ENCODE data around the gene GRID2IP. TPM values are rescaled to one million over a fixed set of nuclear protein-coding genes. Genes with fewer than 3 reads are reported as not detected.
A peak's percentile ranks its signal among the peaks of the same experiment; 100 is the strongest.

GRID2IP gene
- total RNA-seq (2021; fragmentation: NEBNext Ultra II Directional; extraction: Animal tissue kit (Norgen Biotek cat#: 25700)) (1.0 and 1.3 TPM in 2 replicates), polyA plus RNA-seq (2011; rRNA removed) (0.80 and 1.5 TPM in 2 replicates), polyA minus RNA-seq (2011; rRNA and poly(A)+ RNA removed) (1.0 and 1.7 TPM in 2 replicates)
- 1.2 TPM for polyA plus RNA-seq (2011; cell fraction: cytosol; rRNA removed)
- polyA plus RNA-seq (2011; cell fraction: nucleus; rRNA removed) = 4.7 TPM
- 0.54 to 1.5 TPM (median 0.94 TPM) in 4 replicates for polyA plus RNA-seq (2012, experiment 1 of 2)
- polyA plus RNA-seq (2012, experiment 2 of 2) = 0.38 TPM
- polyA plus RNA-seq (2013, experiment 1 of 2) = 0.67 TPM
- polyA plus RNA-seq (2013, experiment 2 of 2) = 0.64 TPM
- polyA minus RNA-seq (2011; cell fraction: cytosol; rRNA and poly(A)+ RNA removed) = 2.3 TPM
- 4.9 TPM for polyA minus RNA-seq (2011; cell fraction: nucleus; rRNA and poly(A)+ RNA removed)
- long read RNA-seq, experiment 1, partial matches to known transcripts = 1 of 1 reads
- long read RNA-seq, experiment 1, other reads (novel, unspliced or antisense) = 0 of 1 reads
- long read RNA-seq, experiment 2 = 0 reads

DNA sequence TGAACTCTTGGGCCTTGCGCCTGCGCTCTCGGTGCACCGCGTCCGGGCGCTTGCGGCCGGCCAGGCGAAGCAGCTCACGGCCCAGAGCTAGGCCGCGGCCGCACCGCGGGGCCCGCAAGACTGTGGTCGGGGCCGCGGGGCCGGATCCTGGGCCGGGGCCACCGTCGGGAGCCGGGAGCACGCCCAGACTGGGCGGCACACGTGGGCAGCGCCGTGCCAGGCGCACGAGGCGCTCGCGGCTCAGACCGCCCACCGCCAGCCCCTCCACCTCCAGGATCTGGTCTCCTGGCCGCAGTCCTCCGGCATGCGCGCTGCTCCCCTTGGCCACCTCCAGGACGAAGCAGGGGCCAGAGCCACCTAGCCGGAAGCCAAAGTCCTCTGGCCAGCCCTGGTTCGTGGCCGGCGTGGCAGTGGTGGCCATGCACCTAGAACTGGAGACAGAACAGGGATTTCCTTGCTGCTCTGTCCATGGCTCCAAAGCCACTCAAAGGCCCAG is at the start of gene GRID2IP:
TSS of gene GRID2IP (minus strand) at position 446 of the 496 bp plus-strand sequence. CDS start at position 421, 25 bp downstream.
- no peak within 1 kb of the TSS for H3K9ac ChIP-seq (replicated peaks in 1 of 4; ENCODE audit: extremely low read depth in 1 of 4, low read depth in 3 of 4, low read length in 3 of 4)
- no peak within 1 kb of the TSS for H3K4me3 ChIP-seq (ENCODE audit: extremely low read depth in 1 of 4, insufficient read depth in 2 of 4, low read depth in 3 of 4, low read length in 4 of 4)
- no peak within 1 kb of the TSS for H2BK20ac ChIP-seq (ENCODE audit: low read length)
- POLR2A ChIA-PET (ENCODE audit: partially characterized antibody) = no interaction called here
- H3K4me2 ChIP-seq (ENCODE audit: insufficient read depth in 1 of 2, low read depth in 2 of 2, low read length in 2 of 2) = no peak within 1 kb of the TSS; a peak in 1 of 4 replicates
- no peak within 1 kb of the TSS for H2BK5ac ChIP-seq (ENCODE audit: low read depth, low read length)
- no peak within 1 kb of the TSS for H2BK120ac ChIP-seq (replicated peaks; ENCODE audit: low read depth, low read length)
- H4K91ac ChIP-seq (replicated peaks; ENCODE audit: insufficient read length, low read length) = no peak within 1 kb of the TSS
- H3K27ac ChIP-seq (ENCODE audit: low read depth, low read length) = no peak within 1 kb of the TSS
- H3K79me1 ChIP-seq (ENCODE audit: low read depth, low read length) = no peaks in the 10 kb centered on the region
- no peak within 1 kb of the TSS for H4K5ac ChIP-seq (ENCODE audit: insufficient read length, low read depth, low read length)
- CTCF ChIA-PET (ENCODE audit: partially characterized antibody) = no interaction called here
- H3K9me3 ChIP-seq (ENCODE audit: insufficient read depth in 2 of 2, low read depth in 1 of 2, low read length in 1 of 2) = no peaks in the 10 kb centered on the region
- 91% methylated on average over 35 of the region's 46 CpGs; no CpG with 5 or more reads in 1 of the 2 experiments for WGBS, 2 experiments (ENCODE audit: extremely low coverage in 1 of 2, insufficient coverage in 1 of 2, insufficient read length in 1 of 2, insufficient replicate concordance in 2 of 2, low coverage in 1 of 2, low lambda C conversion rate in 2 of 2, missing lambda C conversion rate in 1 of 2)
- H2AK5ac ChIP-seq (ENCODE audit: low read depth, low read length) = no peak within 1 kb of the TSS
- no peaks in the 10 kb centered on the region for H3K79me2 ChIP-seq (ENCODE audit: control insufficient read depth in 1 of 2, insufficient read depth in 2 of 2, low read length in 2 of 2)
- H3K4me1 ChIP-seq (replicated peaks in 1 of 4; ENCODE audit: control insufficient read depth in 3 of 4, insufficient read depth in 4 of 4, low read length in 3 of 4) = no peaks in the 10 kb centered on the region
- no peak within 1 kb of the TSS; the same call in 1 of the 2 replicates for H3K18ac ChIP-seq (ENCODE audit: extremely low read depth, low read length)
- H3K14ac ChIP-seq (ENCODE audit: insufficient read length) = no peak within 1 kb of the TSS
- no peak within 1 kb of the TSS for H2BK12ac ChIP-seq (ENCODE audit: low read depth, low read length)
- no peaks in the 10 kb centered on the region for H3K36me3 ChIP-seq (ENCODE audit: control insufficient read depth in 2 of 4, insufficient read depth in 4 of 4, low read length in 3 of 4)
- no peak for TF ChIP-seq ATF2 (IDR thresholded peaks at IDR 0.05; ENCODE audit: low read length)
- no peak for TF ChIP-seq CBX5 (IDR thresholded peaks at IDR 0.05; ENCODE audit: low read depth, low read length)
- peak; percentile 44; the same call in 1 of the 2 replicates for TF ChIP-seq MAX (IDR thresholded peaks at IDR 0.05)
- TF ChIP-seq TBP (IDR thresholded peaks at IDR 0.05; ENCODE audit: low read depth, low read length) = no peak
- H3K23ac ChIP-seq (ENCODE audit: insufficient read length) = no peak within 1 kb of the TSS
- no peak for FAIRE-seq
- no peaks in the 10 kb centered on the region for H3K23me2 ChIP-seq (ENCODE audit: low read depth, low read length)
- no peak within 1 kb of the TSS for H3K4ac ChIP-seq (replicated peaks; ENCODE audit: insufficient read length, low read depth, low read length)
- no peak within 1 kb of the TSS for H2AFZ ChIP-seq (ENCODE audit: low read length)
- H4K8ac ChIP-seq (ENCODE audit: extremely low read depth, insufficient read depth, low read length) = peak within 1 kb of the TSS; percentile 68; the same call in 1 of the 2 replicates
- H3K27me3 ChIP-seq (replicated peaks in 1 of 4; ENCODE audit: control insufficient read depth in 3 of 4, extremely low read depth in 1 of 4, insufficient read depth in 3 of 4, low read length in 3 of 4) = no peaks in the 10 kb centered on the region
- H4K20me1 ChIP-seq (replicated peaks in 1 of 2; ENCODE audit: control insufficient read depth in 1 of 2, insufficient read depth in 2 of 2, low read length in 2 of 2) = no peaks in the 10 kb centered on the region
- peak within 1 kb of the TSS; percentile 25 for H3K56ac ChIP-seq (replicated peaks; ENCODE audit: insufficient read length, low read depth, low read length)
- DNase-seq (ENCODE audit: low read depth in 1 of 2, low spot score in 2 of 2) = no peak
- H2BK15ac ChIP-seq (ENCODE audit: low read length) = 0 out of 2 replicates have a peak within 1 kb of the TSS, but pooled peaks have one; percentile 10
